Common myeloid progenitor, CD34-positive (primary cell): ENCODE results near the gene PSG3.
"Not testable (repeated sequence)": the region's sequence is repeated elsewhere in the genome, so short reads cannot be mapped to it uniquely, and the experiment has no call there.

Experiments
- CTCF ChIA-PET: fragments of 350-600 bp; sonication (Branson Sonifier 250); formaldehyde crosslinking; loops from one replicate; lab custom pipeline; 2021; ENCODE audit warnings: antibody characterized with exemption; lab: Charles Lee
- POLR2A ChIA-PET: fragments of 350-600 bp; sonication (Branson Sonifier 250); formaldehyde crosslinking; loops from one replicate; lab custom pipeline; 2021; ENCODE audit warnings: antibody characterized with exemption; lab: Charles Lee
- DNase-seq, 3 donors: peaks; one replicate each; pipeline versions ENCODE4 v3.0.0 to v3.0.0-alpha.2; 2013
- H3K27ac ChIP-seq, 2 experiments: 1 replicate in 1 of 2; 2 replicates in 1 of 2; pipeline ENCODE4 v1.7.0; 2013; ENCODE audit warnings: inconsistent platforms in 2 of 2, low read length in 2 of 2, mild to moderate bottlenecking in 2 of 2, low read depth in 1 of 2, moderate library complexity in 1 of 2; ENCODE audit not compliant: severe bottlenecking in 2 of 2, insufficient read depth in 1 of 2, poor library complexity in 1 of 2
- H3K27me3 ChIP-seq, 5 experiments: replicated peaks in 2 of 5; 1 replicate in 3 of 5; 2 replicates in 2 of 5; pipeline versions ENCODE4 v1.6.1 to v1.7.0; 2013; ENCODE audit warnings: low read length in 4 of 5, mild to moderate bottlenecking in 2 of 5, moderate library complexity in 2 of 5, inconsistent platforms in 1 of 5; ENCODE audit not compliant: insufficient read depth in 5 of 5, control insufficient read depth in 4 of 5
- H3K36me3 ChIP-seq, 4 experiments: 1 replicate in 2 of 4; 2 replicates in 2 of 4; pipeline versions ENCODE4 v1.6.1 to v1.7.0; 2013; ENCODE audit warnings: low read length in 3 of 4, control low read depth in 1 of 4, mild to moderate bottlenecking in 1 of 4; ENCODE audit not compliant: control insufficient read depth in 4 of 4, insufficient read depth in 4 of 4
- H3K4me1 ChIP-seq, 4 experiments: 1 replicate in 3 of 4; 2 replicates in 1 of 4; pipeline versions ENCODE4 v1.6.1 to v1.7.1; 2013; ENCODE audit warnings: low read length in 3 of 4, mild to moderate bottlenecking in 3 of 4, control low read depth in 1 of 4, inconsistent platforms in 1 of 4, moderate library complexity in 1 of 4; ENCODE audit not compliant: control insufficient read depth in 4 of 4, insufficient read depth in 4 of 4; ENCODE audit errors: control extremely low read depth in 1 of 4
- H3K4me3 ChIP-seq, 7 experiments: 1 replicate in 4 of 7; 2 replicates in 3 of 7; pipeline versions ENCODE4 v1.5.1 to v1.7.0; 2013; ENCODE audit warnings: mild to moderate bottlenecking in 7 of 7, low read length in 6 of 7, moderate library complexity in 6 of 7, inconsistent platforms in 2 of 7, low read depth in 2 of 7, control low read depth in 1 of 7; ENCODE audit not compliant: insufficient read depth in 4 of 7, control insufficient read depth in 1 of 7; ENCODE audit errors: extremely low read depth in 1 of 7
- H3K9me3 ChIP-seq, 5 experiments: 1 replicate in 4 of 5; 2 replicates in 1 of 5; pipeline versions ENCODE4 v1.6.1 to v1.7.1; 2013; ENCODE audit warnings: low read length in 4 of 5, mild to moderate bottlenecking in 2 of 5, inconsistent platforms in 1 of 5, low read depth in 1 of 5, moderate library complexity in 1 of 5; ENCODE audit not compliant: control insufficient read depth in 4 of 5, insufficient read depth in 2 of 5; ENCODE audit errors: control extremely low read depth in 1 of 5
- WGBS: methylation state at CpG from one replicate; pipeline ENCODE4 v1.1.5; 2013; ENCODE audit not compliant: insufficient coverage; 5-methylcytosine and 5-hydroxymethylcytosine counted together

The PSG3 gene

DNA sequence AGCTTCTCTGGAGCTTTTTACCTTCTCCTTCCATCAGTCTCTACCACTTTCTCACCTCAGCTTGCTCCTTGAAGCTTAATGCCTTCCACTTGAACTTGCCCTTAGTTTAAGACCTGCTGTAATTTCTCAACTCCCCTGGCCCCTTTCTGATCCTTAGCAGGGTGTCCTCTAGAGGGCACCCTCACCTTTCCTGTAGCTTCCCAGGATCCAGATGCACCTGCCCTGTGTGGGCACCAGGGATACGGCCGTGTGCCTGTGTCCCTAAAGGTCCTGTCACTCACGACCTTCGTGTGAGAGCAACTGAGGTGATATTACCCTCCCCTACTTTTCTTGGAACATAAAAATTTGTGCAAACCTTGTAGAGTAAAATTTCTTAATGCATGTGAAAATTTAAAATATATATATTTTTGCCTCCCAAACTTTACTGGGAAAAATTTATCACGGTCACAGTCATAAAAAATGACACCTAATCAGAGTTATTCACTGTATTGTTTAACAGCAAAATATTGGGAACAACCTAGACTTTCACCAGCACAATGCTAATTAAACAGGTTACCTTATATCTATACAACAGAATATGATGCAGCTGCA lies 46.4 kb downstream of the PSG3 start:
- peak; percentile 9 to 17 (median 13) for DNase-seq
- Histone ChIP-seq H3K9me3 (peaks cover 0 to 10% (median 2%) of the 10 kb centered on the region in 5 experiments), H3K27me3 (peaks cover 0 to 42% (median 11%) of the 10 kb centered on the region in 5 experiments), H3K4me1 (no peaks in the 10 kb centered on the region), H3K4me3 (no peak overlapping the region), H3K36me3 (no peaks in the 10 kb centered on the region), H3K27ac (no peak overlapping the region)
- CTCF ChIA-PET: interaction anchor here (1.1 kb wide), 1 partner anchor 17 kb away, joined by 3 read pairs; no protein-coding TSS in a partner anchor
- POLR2A ChIA-PET: no interaction called here
- 0% methylated on average over 1 of the region's 5 CpGs for WGBS

DNA sequence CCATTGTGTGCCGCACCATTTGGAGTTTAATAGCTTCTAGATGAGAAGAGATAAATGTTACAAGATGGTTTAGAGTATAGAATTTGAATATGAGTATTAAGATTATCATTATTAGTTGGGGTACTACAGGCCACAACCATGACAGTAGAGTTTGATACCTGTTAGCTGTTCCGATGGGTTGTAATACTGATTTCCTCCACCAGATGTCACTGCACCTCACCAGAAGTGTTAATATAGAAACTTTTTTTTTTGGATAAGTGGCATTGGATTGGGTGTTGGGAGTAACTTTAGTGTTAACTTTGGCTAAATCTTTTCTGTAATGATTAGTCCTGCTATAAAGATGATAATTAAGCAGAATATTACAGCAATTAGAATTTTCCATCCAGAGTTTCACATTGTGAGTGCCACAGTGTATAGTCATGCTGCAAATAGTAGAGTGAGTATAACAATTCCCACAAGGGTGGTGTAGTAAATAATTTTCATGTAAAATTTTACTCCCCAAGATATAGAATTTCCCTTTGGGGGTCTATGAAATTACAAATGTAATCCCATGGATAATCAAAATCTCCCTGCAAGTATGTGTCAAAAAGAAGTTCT lies 56.3 kb downstream of the PSG3 start:
- DNase-seq: peak; percentile 12 to 43 (median 18)
- ChIA-PET CTCF (interaction anchor here (1.0 kb wide), 1 partner anchor 17 kb away, joined by 3 read pairs; no protein-coding TSS in a partner anchor), POLR2A (no interaction called here)
- peaks cover 3 to 20% (median 9%) of the 10 kb centered on the region in 5 experiments for H3K9me3 ChIP-seq
- no CpG with 5 or more reads among the region's 2 CpGs for WGBS
- no peak overlapping the region for H3K4me3 ChIP-seq
- H3K4me1 ChIP-seq: no peaks in the 10 kb centered on the region
- no peaks in the 10 kb centered on the region for H3K36me3 ChIP-seq
- H3K27ac ChIP-seq: no peak overlapping the region
- no peaks in the 10 kb centered on the region for H3K27me3 ChIP-seq

DNA sequence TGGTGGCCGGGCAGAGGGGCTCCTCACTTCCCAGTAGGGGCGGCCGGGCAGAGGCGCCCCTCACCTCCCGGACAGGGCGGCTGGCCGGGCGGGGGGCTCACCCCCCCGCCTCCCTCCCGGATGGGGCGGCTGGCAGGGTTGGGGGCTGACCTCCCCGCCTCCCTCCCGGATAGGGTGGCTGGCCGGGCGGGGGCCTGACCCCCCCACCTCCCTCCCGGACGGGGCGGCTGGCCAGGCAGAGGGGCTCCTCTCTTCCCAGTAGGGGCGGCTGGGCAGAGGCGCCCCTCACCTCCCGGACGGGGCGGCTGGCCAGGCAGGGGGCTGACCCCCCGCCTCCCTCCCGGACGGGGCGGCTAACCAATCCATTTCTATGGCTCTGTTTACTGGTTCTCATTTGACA lies 64.0 kb downstream of the PSG3 start:
- H3K4me3 ChIP-seq, H3K36me3 ChIP-seq, H3K4me1 ChIP-seq, H3K27me3 ChIP-seq, POLR2A ChIA-PET, H3K9me3 ChIP-seq, DNase-seq, CTCF ChIA-PET, H3K27ac ChIP-seq: not testable (repeated sequence)
- WGBS: 94% methylated on average over 6 of the region's 27 CpGs

DNA sequence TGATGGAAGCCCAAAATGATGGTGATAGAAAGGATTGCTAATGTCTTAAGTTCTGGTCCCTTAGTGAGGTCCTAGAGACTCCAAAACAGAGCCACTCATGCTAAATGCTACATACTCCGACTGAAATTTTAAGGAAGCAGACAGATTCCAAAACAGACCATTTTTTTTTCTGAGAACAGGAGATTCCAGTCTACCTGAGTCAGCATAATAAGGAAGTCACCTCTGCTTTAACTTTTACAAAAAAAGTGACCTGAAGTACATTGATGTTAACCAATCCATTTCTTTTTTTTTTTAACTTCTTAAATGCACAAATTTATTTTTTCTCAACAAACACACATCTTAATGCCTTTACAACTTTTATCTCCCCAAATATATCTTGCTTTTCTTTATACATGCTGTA lies 65.7 kb downstream of the PSG3 start:
- no CpG with 5 or more reads among the region's 1 CpG for WGBS
- H3K36me3 ChIP-seq, H3K9me3 ChIP-seq, POLR2A ChIA-PET, DNase-seq, H3K27me3 ChIP-seq, H3K4me3 ChIP-seq, H3K4me1 ChIP-seq, H3K27ac ChIP-seq, CTCF ChIA-PET: not testable (repeated sequence)
